Stimulated activated CD8-positive, alpha-beta memory T cell treated with anti-CD3 and anti-CD28 coated beads, Interleukin-4, amount 100 ng/mL, for 4 hours (primary cell): ENCODE data around the gene IFI6.
"Not testable (repeated sequence)": the region's sequence is repeated elsewhere in the genome, so short reads cannot be mapped to it uniquely, and the experiment has no call there.

Experiments used
- DNase-seq, 2 donors: peaks; one replicate each; pipeline ENCODE4 v3.0.0-alpha.2; 2020; ENCODE audit warnings: low read depth in 2 of 2, low spot score in 1 of 2

IFI6 gene

DNA sequence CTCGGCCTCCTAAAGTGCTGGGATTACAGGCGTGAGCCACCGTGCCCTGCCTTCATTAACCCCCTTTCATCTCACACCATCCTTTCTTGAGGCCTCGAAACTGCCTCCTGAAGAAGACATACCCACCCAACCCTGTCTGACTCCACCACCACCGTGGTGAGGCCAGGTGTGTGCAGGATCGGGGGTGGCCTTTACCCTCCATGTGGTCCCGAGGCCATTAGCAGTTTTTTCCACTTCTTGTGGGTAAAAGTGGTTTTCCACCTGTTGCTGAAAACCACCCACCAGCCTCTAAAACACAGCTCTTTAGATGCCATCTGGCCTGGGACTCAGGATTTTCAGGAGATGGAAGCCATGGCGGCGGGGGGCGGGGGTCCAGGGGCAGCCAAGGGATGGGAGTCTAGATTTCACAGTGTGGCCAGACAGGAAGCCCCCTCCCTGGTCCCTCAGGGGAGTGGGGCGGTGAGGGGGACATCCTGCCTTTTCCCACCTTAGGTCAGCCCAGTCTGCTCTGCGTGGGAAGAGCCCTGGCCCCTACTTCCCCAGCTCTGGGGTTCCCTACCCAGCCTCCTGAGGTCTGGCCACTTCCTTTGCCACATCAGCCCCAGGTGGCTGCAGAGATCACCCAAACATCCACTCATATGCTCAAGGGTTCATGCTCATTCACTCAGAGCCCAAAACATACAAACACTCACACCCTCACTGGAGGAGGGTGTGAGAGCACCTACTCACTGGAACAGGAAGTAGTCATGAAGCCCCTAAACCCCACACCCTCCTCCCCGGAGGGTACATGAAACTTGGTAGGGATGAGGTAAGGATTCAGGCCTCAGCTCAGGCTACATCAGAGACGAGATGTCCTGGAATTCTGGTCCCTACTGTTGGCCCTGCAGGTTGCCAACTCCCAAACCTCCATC lies 39.4 kb downstream of the IFI6 start:
- DNase-seq, result peak; percentile 37 to 54

DNA sequence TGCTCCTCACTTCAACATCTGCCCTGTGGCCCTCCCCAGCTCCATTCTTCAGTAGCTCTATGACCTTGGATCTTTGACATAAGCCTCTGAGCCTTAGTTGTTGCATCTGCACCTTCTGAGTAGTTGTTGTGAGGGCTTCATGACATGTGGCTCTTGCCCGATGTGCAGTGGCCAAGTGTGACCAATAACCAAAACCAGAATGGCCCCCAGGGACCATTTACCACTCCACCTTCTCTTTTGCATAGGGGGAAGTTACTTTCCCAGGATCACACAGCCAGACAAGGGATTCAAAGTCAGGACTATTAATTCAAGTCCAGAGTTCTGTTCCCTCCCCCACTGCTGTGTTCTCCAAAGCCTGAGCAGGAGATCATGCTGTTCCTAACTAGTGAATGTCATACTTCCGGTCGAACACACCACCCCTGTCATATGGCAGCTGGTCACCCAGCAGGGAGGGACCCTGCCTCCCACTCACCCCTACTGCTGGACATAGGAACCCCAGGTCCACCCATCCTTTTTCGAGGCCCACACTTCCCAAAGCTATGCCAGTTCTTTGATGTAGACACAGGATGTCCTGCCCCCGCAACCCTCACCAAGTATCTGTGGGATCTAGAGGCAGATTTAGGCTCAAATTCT lies 41.0 kb downstream of the IFI6 start:
- DNase-seq, result no peak

DNA sequence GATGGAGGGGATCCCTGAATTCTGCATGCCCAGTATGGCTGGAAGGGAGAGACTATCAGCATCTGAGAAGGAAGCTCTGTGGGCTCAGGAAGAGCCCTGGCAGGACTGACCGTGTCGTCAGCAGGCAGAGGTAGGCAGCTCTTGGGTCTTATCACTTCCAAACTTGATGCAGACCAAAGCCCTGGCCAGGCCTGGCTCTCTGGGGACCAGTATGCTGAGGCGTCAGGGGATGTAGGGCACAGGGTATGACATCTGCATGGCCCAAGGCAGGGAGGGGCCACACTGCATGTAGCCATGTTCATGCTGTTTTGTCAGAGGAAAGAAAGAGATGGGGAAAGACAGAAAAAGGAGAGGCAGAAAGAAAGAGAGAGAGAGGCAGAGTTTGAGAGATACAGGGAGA lies 43.3 kb downstream of the IFI6 start:
- no peak for DNase-seq

DNA sequence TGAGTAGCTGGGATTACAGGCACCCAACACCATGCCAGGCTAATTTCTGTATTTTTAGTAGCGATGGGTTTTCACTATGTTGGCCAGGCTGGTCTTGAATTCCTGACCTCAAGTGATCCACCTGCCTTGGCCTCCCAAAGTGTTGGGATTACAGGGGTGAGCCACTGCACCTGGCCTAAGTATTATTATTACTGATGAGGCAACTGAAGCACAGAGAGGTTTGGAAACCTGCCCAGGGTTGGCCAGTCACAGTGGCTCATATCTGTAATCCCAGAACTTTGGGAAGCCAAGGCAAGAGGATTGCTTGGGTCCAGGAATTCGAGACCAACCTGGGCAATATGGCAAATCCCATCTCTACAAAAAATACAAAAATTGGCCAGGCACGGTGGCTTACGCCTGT lies 44.3 kb downstream of the IFI6 start:
- DNase-seq, result not testable (repeated sequence)

DNA sequence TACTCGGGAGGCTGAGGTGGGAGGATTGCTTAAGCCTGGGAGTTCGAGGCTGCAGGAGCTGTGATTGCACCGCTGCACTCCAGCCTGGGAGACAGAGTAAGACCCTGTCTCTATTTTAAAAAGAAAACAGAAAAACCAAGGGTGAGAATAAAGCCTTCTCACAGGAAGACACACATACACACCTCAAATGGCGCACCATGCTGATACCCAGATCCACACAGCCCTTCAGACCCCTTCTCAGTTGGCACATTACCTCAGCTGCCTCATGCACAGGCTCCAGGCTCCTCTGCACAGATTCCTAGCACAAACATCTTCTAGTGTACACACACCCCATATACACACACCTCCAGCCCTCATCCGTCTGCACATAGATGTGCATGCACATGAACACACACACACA lies 44.9 kb downstream of the IFI6 start:
- DNase-seq, result no peak

DNA sequence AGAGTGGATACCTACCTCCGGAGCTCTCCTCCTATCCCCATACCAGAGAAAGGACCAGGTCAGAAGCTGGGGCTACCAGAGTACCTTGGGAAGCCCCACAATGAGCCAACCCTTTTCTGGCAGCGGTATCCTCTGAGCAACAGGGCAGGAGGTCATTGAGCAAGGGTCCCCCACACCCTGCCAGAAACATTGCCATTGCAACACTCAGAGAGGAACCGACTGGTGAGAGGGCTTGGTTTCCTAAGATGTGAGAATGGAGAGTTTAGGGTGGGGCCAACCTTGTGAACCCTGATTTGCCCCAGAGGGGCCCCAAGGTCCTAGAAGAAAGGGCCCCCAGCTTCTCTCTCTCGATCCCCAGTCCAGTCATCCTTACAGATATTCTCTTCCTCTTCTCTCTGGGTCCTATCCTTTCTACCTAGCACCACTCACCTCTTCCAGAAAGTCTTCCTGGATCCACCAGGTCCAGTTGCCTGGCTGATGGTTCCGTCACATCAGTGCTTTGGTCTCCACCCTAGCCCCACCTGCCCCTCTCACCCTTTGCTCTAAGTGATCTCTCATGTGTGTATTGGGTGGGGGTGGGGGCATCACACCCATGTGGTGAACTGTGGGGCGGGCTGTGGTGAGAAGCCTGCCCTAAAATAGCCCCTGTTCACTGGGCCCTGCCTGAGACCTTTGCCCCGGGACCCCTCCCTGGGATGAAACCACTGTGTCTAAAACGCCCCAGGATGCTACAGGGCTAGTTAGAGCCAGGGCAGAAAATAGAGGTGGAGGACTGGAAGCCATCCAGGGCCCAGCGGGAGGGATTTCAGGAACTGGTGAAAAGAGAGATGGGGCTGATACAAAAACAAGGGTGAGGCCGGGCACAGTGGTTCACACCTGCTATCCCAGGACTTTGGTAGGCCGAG lies 45.7 kb downstream of the IFI6 start:
- DNase-seq, result no peak

DNA sequence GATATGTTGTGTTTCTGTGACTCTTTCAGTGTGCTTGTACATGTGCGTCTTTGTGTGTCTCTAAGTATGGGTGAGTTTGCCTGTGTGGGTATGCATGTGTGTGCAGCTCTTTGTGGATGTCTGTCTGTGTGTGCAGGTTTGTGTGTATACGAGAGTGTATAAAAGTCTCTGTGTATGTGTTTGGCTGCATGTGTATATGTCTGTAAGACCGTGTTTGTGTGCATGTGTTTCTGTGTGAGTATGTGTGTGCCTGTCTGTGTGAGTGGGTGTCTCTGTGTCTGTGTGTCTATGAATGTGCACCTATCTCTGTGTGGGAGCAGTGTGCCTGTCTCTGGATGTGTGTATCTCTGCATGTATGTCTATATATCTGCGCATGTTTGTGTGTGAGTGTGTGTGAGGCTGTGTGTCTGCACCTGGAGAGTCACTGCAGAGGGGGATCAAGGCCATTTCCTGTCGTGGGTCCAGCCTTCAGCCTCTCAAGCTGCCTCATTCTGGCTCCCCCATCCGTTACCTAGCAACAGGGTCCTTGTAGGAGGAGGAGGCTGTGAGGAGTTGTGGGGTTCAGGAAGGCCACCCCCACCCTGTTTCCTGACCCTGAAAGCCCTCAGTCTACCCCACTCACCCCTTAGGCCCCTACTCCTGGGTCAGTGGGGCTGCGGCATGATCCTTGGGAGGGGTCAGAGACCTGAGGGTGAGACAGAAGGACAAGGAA lies 47.4 kb downstream of the IFI6 start:
- DNase-seq, result no peak

DNA sequence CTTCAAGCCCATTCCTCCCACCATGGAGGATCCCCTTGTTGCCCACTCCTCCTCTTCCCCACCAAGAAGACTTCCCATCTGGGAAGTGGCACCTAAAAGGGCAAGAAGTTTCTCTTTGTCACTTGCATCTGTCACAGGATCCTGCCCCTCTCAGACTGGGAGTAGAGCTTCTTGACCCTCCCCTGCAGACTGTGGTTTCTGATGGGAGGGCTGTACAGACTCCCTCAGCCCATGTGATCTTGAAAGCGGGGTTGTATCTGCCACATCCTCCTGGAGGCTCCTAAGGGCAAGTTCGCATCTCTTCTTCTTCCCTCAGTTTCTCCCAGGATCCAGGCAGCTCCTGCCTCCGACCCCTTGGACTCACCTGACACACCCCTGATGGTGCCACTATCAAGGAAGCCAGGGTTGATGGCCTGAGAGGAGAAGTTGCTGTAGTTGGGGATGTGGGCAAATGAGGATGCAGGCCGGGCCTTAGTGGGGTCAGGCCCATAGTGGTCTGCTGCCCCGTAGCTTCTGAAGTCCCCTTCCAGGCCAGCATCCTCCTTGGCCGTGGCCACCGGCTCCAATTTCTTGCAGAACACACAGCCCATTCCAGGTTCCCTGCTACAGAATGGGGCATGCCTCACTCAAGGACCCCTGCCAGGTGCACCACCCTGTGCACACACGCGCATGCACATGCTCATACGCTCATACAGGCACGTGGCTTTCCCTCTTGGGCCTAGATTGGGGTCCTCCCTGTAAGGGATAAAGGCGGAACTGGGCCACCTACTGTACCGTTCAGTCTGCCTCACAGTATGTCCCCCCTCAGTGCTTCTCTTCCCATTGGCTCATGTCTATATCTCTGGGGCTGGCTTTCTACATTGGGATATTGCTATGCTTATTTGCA lies 48.4 kb downstream of the IFI6 start:
- DNase-seq, result no peak

DNA sequence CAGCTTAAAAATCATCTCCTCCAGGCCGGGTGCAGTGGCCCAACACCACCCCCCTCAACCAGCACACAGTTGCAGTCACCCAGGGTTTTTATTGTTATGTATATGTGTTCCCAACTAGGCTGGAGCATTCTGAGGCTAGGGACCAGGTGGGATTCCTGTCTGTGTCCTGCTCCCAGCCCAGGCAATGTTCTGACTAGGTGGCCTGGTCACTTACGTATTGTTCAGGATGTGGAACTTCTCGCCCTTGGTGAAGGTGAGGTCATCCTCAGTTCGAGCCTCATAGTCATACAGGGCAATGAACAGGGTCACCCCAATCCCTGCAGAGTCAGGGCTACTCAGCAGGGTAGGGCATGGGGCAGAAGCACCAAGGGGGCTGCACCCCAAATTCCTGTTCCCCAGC lies 49.2 kb downstream of the IFI6 start:
- DNase-seq, result no peak

DNA sequence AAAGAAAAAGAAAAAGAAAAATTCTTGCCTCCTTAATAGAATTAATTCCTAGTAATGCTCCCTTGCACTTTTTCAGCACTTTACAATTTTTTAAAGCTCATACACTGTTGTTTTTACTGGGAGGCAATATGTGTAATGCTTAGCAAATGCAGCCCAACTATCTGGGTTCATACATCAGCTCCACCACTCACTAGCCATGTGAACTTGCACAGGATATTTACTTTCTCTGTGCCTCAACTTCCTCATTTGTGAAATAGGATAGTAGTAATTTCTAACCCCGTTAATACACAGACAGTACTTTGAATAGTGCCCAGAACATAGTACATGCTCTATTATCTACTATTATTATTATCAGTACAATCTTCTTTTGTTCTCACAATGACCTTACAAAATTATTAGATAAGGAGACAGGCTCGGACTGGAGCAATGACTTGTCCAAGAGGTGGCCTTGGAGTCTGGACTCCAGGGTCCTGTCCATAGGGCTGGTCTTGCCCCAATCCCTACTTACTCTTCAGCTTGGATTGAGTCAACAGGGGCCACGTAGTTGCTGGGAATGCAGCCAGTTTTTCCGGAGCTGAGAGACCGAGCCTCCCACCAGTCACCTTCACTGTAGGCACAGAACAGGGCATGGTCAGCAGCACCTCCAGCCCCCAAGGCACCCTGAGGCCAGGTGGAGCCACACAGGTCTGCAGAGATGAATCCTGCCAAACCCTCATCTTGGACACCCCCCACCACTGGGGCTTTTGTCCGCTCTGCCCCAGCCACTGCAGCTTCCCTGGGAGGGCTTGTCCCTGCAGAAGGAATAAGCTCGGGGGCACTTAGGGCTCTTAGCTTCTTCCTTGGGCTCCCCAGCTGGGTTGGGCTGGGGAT lies 50.7 kb downstream of the IFI6 start:
- DNase-seq, result no peak

DNA sequence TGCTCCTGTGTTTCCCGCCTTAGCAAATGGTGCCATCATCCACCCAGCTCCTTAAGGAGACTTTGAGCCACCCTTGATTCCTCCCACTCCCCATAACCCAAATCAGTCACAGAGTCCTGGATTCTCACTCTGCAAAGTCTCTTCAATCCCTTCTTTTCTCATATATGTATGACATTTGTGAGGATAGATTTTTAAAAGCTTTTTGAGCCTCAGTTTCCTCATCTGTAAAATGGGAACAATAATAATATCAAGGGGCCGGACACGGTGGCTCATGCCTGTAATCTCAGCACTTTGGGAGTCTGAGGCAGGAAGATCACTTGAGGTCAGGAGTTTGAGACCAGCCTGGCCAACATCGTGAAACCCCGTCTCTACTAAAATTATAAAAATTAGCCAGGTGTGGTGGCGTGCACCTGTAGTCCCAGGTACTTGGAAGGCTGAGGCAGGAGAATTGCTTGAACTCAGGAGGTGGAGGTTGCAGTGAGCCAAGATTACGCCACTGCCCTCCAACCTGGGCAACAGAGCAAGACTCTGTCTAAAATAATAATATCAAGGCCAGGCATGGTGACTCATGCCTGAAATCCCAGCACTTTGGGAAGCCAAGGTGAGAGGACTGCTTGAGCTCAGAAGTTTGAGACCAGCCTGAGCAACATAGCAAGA lies 52.1 kb downstream of the IFI6 start:
- not testable (repeated sequence) for DNase-seq

DNA sequence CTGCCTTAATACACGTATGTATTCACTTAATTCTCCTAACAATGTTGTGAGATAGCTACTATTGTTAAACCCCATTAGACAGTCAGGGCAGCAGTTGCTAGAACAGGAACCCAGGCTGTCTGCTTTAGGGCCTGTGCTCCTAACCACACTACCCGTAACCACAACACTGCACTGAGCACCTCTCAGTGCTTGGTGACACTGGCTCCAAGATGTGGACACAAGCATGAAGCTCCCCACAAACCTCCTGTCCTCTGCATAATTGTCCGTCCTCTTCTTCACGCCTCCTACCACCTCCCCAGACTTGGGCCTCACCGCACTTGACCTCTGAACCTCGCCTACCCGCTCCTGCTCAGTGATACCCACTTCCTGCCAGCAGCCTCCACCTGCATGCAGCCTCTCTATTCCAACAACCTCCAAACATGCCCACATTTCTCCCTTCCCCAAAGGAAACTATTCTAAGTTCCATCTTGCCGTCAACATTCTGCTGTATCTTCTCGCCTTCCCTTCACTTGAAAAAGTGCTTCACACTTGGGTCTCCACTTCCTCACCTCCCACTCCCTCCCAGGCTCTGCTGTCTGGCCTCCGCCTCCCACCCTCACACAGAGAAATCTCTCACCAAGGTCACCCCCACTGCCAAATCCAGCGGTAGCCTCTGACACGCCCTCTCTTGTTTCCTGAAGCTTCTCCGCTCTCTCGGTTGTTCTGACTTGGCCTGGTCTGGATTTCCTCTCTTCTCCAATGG lies 53.5 kb downstream of the IFI6 start:
- no peak for DNase-seq

DNA sequence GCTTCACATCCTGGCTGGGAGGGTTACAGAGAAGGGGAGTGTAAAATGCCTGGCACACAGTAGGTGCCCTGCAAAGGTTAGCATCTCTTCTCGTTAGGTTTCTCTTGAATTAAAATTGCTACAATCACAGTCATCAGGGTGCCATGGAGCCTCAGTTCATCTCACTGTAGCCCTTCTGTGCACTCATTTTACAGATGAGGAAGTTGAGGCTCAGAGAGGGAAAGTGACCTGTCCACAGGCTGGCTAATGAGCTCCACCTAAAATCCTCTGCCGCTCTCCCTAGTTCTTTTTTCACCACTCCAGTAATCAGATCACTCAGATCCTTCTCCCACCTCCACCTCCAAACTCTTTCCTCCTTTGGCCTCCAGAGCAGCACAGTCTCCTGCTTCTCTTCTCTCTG lies 54.6 kb downstream of the IFI6 start:
- no peak for DNase-seq

DNA sequence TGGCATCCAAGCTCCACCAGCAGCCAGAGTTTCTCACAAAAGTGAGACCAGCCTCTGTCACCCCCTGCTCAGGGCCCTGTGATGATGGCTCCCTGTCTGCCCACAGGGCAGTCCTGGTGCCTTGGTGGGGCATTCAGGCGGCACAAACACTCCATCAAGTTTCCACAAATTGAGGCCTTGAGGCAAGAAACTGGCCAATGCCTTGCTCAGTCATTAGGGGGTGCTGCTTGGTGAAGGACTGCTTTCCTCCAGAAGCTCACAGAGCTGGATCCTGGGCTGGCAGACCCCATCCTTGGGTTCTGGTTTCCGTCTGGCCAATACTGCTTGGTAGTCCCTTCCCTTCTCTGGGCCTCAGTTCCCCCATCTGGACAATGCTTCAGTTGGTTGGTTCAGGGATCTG lies 55.6 kb downstream of the IFI6 start:
- DNase-seq, result no peak
